Stimulated activated CD8-positive, alpha-beta memory T cell treated with anti-CD3 and anti-CD28 coated beads, Interleukin-12 subunit alpha, Interleukin-12 subunit beta, amount 100 ng/mL, for 24 hours (primary cell): ENCODE results near the gene NEDD4L.

ENCODE experiments used
- DNase-seq: peaks from one replicate; pipeline ENCODE4 v3.0.0-alpha.2; 2020; ENCODE audit errors: extremely low read depth

Gene NEDD4L

DNA sequence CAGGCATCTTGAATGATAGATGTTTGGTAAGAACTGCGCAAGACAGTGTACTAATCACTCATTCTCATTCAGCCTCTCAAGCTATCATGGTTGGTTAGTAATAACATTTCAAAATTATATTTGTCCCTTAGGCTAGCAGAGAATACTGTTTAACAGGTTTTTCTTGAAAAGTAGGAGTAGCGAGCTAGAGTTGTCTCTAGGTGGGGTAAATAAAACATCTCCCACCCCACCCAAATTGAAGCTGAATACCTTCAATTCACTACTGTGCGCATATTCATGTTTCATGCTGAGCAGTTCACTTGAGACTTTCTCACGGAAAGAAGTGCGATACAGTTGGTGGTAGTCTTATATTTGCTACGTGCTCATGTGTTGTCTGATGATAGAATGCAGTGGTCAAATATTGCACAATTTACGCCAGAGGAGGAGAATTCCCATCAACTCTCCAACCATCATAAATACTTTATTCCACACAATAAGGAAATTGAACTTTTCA, 49.3 kb downstream of the NEDD4L start:
- DNase-seq, result no peak

GRCh38 chr18:58095222-58095621, 51.2 kb downstream of the NEDD4L start:
- DNase-seq, result no peak

- DNase-seq, result no peak
These were observed 51.6 kb downstream of the NEDD4L start for GRCh38 chr18:58095655-58096054.

GRCh38 chr18:58096658-58097057, 52.6 kb downstream of the NEDD4L start:
- DNase-seq, result no peak

- no peak for DNase-seq
These were observed 53.3 kb downstream of the NEDD4L start for GRCh38 chr18:58097121-58097906.

DNA sequence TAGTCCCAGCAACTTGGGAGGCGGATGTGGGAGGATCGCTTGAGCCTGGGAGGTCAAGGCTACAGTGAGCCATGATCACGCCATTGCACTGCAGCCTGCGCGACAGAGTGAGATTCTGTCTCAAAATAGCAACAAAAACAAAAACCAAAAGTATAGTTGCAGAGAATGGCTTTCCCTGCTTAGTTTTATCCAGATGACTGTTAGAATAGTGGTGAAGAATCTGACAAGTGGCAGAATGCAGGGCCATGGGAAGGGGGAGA, 53.8 kb downstream of the NEDD4L start:
- DNase-seq, result no peak

GRCh38 chr18:58098706-58099105, 54.7 kb downstream of the NEDD4L start:
- DNase-seq, result no peak

GRCh38 chr18:58100154-58100553, 56.1 kb downstream of the NEDD4L start:
- no peak for DNase-seq

GRCh38 chr18:58101291-58101794, 57.3 kb downstream of the NEDD4L start:
- no peak for DNase-seq

- DNase-seq, result no peak
These were observed 58.0 kb downstream of the NEDD4L start for GRCh38 chr18:58102018-58102417.

DNA sequence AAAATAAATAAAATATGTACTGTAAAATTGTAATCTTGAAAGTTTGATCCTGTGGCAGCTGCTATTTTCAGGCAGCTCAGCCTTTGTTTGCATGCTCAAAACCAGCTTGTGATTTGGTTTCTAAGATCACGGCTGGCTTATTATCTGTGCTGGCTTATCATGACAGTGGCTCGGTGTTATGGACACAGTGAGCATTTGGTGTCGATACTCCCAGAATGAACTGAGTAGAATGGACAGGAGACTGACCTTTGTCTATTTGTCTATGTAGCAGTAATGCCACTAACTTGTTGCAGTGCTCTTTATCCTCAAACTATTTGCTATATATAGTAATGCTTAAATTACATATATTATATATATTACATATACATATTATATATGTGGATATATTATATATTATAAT, 58.8 kb downstream of the NEDD4L start:
- no peak for DNase-seq

GRCh38 chr18:58103339-58103985, 59.4 kb downstream of the NEDD4L start:
- no peak for DNase-seq

DNA sequence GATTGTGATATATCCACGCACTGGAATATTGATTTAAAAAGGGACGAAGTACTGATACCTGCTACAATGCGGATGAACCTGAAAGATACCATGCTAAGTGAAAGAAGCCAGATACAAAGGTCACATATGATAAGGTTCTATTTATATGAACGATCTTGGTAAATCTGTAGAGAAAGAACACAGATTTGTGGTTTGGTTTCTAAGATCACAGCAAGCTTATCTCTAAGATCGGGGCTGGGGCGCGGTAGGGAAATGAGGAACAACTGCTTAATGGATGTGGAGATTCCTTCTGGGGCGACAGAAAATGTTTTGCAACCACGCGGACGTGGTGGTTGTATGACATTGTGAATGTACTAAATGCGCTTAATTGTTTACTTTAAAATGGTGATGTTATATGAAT, 60.1 kb downstream of the NEDD4L start:
- DNase-seq, result no peak

DNA sequence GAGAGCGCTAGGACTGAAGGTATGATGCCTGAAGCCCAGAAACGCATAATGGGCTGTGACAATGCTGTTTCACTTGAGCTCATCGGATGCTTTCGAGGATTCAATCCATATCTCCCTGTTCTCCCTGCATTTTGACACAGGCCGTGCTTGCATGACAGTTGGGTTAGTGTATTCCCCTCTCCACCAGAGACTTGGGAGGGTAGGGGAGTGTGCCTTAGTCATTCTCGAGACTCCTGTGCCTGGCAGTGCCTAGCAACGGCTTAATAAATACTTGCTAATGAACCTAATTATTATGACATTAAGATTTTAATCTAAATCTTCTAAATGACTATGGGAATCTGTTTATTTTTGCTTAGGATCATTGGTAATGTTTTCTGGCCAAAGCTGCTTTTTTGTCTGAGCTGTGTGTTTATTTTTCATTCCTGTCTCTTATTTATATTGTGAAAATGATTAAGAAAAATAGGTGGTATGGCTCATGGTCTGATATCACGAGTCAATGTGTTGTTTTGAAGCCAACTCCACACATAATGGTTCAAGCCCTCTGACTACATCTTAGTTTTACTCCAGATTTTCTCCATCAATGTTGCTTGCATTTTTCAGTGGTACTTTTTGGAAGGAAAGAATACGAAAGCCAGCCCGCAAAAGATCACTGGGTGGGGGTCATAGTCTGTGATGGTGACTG, 61.3 kb downstream of the NEDD4L start:
- DNase-seq, result no peak

DNA sequence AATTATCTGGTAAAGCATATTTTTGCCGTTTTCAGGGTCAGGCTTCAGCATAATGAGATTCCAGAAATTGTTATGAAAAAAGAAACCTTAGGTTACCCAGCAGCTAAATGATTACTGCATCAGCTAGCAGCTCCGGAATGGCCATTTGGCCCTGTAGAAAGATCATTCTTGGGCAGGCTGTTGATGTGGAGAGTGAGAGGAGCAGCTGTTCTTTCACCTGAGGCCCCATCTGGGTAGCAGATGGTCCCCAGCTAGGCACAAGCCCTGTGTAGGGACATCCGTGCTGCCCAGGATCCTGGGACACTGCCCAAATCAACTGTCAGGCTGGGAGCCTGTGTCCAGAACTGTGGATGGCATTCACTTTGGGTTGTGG, 61.8 kb downstream of the NEDD4L start:
- no peak for DNase-seq

DNA sequence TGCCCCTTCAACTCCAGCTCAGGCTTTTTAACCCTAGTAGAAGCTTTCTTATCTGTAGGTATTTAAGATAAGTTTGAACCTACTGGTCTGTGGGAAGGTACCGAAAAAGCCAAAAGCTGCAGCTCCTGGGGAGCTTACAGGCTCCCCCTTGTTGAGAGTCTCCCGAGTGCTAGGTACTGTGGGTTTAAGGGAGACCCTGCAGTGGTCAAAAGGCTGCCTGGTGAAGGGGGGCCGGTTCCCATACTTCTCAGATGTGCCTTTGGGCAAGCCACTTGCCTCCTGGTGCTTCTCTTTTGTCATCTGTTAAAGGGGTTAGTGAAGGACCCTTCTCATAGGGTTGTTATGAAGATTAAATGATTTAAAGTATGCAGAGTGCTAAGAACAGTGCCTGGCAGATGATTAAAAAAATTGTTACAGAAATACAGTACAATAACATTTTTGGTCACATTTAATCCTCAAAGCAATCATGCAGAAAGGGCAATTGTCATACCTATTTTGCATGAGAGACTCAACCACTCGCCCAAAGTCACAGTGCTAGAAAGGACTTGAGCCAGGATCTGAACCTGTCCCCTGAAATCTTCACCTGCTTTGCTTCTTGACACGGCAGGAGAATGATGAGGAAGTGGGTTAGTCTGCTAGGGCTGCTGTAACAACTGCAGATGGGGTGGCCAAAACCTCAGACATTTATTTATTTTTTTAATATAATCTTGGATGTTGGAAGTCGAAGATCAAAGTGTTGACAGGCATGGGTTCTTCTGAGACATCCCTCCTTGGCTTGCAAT, 62.5 kb downstream of the NEDD4L start:
- no peak for DNase-seq

DNA sequence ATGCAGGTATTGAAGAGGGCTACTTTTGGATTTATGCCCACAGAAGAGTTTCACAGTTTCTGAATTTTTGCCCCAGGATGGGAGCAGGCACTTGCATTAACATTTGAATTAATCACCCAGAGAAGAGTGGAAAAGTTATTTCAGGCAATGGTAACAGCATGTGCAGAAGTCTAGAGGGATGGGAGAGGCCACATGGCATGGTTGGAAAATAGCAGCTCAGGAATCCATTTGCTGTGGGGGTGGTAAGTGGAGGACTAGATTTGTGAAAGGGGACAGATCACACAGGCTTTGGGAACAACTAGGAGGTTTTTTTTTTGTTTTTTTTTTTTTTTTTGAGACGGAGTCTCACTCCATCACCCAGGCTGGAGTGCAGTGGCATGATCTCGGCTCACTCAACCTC, 65.2 kb downstream of the NEDD4L start:
- no peak for DNase-seq

- DNase-seq, result no peak
These were observed 66.4 kb downstream of the NEDD4L start for GRCh38 chr18:58110398-58110797.

GRCh38 chr18:58112174-58112573, 68.1 kb downstream of the NEDD4L start:
- no peak for DNase-seq

- DNase-seq, result no peak
These were observed 69.3 kb downstream of the NEDD4L start for GRCh38 chr18:58113337-58113736.

GRCh38 chr18:58114766-58115165, 70.7 kb downstream of the NEDD4L start:
- no peak for DNase-seq

GRCh38 chr18:58116818-58117217, 72.8 kb downstream of the NEDD4L start:
- no peak for DNase-seq
